ENCODE results near the gene CNOT6L. TPM values are rescaled to one million over a fixed set of nuclear protein-coding genes. Genes with fewer than 3 reads are reported as not detected.

Gene CNOT6L
- total and polyA plus RNA-seq, 4 donors: 4.4 to 17.7 (median 10.5) TPM

DNA sequence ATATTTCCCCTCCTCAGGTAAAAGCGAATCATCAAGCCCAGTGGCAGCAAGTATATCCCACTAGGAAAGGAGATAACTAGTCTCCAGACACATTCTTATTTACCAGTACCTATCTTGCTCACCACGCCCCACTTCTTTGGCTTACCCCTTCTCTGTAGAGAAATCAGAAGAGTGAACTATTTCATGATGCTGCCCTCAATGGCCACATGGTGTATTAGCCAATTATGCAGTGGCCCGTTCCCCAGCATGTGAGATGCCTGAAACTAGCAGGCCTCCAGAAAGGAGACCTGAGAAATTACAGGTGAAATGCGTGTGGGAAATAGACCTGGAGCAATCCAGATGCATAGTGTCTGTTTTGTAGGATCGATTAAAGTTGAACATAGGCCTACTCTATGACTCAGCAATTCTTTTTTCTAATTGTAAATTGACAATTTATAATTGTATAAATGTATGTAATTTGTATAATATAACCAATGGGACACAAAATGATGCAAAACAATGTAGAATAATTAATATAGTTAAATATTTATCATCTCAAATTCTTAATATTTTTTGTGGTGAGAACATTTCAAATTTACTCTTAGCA lies 126.2 kb downstream of the CNOT6L start:
- DNase-seq (ENCODE audit: low spot score): no peak
- no peak for TF ChIP-seq NR2F2 (IDR thresholded peaks at IDR 0.05)
- TF ChIP-seq YY1 (IDR thresholded peaks at IDR 0.05): no peak
- TF ChIP-seq RAD21 (IDR thresholded peaks at IDR 0.05): no peak
- TF ChIP-seq, protein P1, sequence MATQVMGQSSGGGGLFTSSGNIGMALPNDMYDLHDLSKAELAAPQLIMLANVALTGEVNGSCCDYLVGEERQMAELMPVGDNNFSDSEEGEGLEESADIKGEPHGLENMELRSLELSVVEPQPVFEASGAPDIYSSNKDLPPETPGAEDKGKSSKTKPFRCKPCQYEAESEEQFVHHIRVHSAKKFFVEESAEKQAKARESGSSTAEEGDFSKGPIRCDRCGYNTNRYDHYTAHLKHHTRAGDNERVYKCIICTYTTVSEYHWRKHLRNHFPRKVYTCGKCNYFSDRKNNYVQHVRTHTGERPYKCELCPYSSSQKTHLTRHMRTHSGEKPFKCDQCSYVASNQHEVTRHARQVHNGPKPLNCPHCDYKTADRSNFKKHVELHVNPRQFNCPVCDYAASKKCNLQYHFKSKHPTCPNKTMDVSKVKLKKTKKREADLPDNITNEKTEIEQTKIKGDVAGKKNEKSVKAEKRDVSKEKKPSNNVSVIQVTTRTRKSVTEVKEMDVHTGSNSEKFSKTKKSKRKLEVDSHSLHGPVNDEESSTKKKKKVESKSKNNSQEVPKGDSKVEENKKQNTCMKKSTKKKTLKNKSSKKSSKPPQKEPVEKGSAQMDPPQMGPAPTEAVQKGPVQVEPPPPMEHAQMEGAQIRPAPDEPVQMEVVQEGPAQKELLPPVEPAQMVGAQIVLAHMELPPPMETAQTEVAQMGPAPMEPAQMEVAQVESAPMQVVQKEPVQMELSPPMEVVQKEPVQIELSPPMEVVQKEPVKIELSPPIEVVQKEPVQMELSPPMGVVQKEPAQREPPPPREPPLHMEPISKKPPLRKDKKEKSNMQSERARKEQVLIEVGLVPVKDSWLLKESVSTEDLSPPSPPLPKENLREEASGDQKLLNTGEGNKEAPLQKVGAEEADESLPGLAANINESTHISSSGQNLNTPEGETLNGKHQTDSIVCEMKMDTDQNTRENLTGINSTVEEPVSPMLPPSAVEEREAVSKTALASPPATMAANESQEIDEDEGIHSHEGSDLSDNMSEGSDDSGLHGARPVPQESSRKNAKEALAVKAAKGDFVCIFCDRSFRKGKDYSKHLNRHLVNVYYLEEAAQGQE (IDR thresholded peaks at IDR 0.05): no peak
- no peak for TF ChIP-seq GABPA (IDR thresholded peaks at IDR 0.05 in 1 of 2, conservative IDR thresholded peaks at IDR 0.05 in 1 of 2)
- no peak for TF ChIP-seq TAF1 (conservative IDR thresholded peaks at IDR 0.05)
- TF ChIP-seq, protein P2, sequence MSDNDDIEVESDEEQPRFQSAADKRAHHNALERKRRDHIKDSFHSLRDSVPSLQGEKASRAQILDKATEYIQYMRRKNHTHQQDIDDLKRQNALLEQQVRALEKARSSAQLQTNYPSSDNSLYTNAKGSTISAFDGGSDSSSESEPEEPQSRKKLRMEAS (IDR thresholded peaks at IDR 0.05): no peak
- TF ChIP-seq FOXA2 (IDR thresholded peaks at IDR 0.05): no peak
- no peak for TF ChIP-seq HNF4G (IDR thresholded peaks at IDR 0.05)
- WGBS: 97% methylated on average over 5 of the region's 5 CpGs
- Histone ChIP-seq H3K27ac (ENCODE audit: low read depth in 1 of 2, low read length in 2 of 2) (no peak overlapping the region), H3K4me3 (ENCODE audit: low read depth in 1 of 3, low read length in 3 of 3) (no peak overlapping the region), H3K9me3 (ENCODE audit: control insufficient read depth in 4 of 4, low read length in 3 of 4) (no peaks in the 10 kb centered on the region), H3K36me3 (ENCODE audit: control insufficient read depth in 4 of 4, insufficient read depth in 3 of 4, low read depth in 1 of 4, low read length in 3 of 4) (no peaks in the 10 kb centered on the region), H3K27me3 (ENCODE audit: control insufficient read depth in 4 of 4, insufficient read depth in 4 of 4, low read length in 3 of 4) (no peaks in the 10 kb centered on the region), H3K4me1 (ENCODE audit: control insufficient read depth in 4 of 4, insufficient read depth in 4 of 4, low read length in 3 of 4) (peaks cover 0 to 5% (median 0%) of the 10 kb centered on the region in 4 donors), H3K9ac (ENCODE audit: low read depth in 1 of 2, low read length in 2 of 2) (no peak overlapping the region)

- Histone ChIP-seq H3K27me3 (ENCODE audit: control insufficient read depth in 4 of 4, insufficient read depth in 4 of 4, low read length in 3 of 4) (no peaks in the 10 kb centered on the region), H3K4me3 (ENCODE audit: low read depth in 1 of 3, low read length in 3 of 3) (no peak overlapping the region), H3K4me1 (ENCODE audit: control insufficient read depth in 4 of 4, insufficient read depth in 4 of 4, low read length in 3 of 4) (no peaks in the 10 kb centered on the region), H3K27ac (ENCODE audit: low read depth in 1 of 2, low read length in 2 of 2) (no peak overlapping the region), H3K9ac (ENCODE audit: low read depth in 1 of 2, low read length in 2 of 2) (no peak overlapping the region), H3K9me3 (ENCODE audit: control insufficient read depth in 4 of 4, low read length in 3 of 4) (no peaks in the 10 kb centered on the region), H3K36me3 (ENCODE audit: control insufficient read depth in 4 of 4, insufficient read depth in 3 of 4, low read depth in 1 of 4, low read length in 3 of 4) (no peaks in the 10 kb centered on the region)
- no peak for TF ChIP-seq YY1 (IDR thresholded peaks at IDR 0.05)
- TF ChIP-seq EGR1 (IDR thresholded peaks at IDR 0.05; ENCODE audit: low read depth in 2 of 2): no peak
- TF ChIP-seq, protein P1 (IDR thresholded peaks at IDR 0.05): no peak
- TF ChIP-seq, protein P2 (IDR thresholded peaks at IDR 0.05): no peak
- no peak for TF ChIP-seq ATF3 (IDR thresholded peaks at IDR 0.05)
- TF ChIP-seq, protein P3, sequence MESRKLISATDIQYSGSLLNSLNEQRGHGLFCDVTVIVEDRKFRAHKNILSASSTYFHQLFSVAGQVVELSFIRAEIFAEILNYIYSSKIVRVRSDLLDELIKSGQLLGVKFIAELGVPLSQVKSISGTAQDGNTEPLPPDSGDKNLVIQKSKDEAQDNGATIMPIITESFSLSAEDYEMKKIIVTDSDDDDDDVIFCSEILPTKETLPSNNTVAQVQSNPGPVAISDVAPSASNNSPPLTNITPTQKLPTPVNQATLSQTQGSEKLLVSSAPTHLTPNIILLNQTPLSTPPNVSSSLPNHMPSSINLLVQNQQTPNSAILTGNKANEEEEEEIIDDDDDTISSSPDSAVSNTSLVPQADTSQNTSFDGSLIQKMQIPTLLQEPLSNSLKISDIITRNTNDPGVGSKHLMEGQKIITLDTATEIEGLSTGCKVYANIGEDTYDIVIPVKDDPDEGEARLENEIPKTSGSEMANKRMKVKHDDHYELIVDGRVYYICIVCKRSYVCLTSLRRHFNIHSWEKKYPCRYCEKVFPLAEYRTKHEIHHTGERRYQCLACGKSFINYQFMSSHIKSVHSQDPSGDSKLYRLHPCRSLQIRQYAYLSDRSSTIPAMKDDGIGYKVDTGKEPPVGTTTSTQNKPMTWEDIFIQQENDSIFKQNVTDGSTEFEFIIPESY (IDR thresholded peaks at IDR 0.05): no peak
- TF ChIP-seq NR2F2 (IDR thresholded peaks at IDR 0.05): no peak
- no peak for TF ChIP-seq GABPA (IDR thresholded peaks at IDR 0.05 in 1 of 2, conservative IDR thresholded peaks at IDR 0.05 in 1 of 2)
- TF ChIP-seq HNF4G (IDR thresholded peaks at IDR 0.05): no peak
- no peak for TF ChIP-seq HNF4A (conservative IDR thresholded peaks at IDR 0.05)
- TF ChIP-seq FOXA2 (IDR thresholded peaks at IDR 0.05): no peak
- no peak for TF ChIP-seq SP1 (IDR thresholded peaks at IDR 0.05)
- no peak for TF ChIP-seq TAF1 (conservative IDR thresholded peaks at IDR 0.05)
- no peak for TF ChIP-seq RXRA (IDR thresholded peaks at IDR 0.05)
- TF ChIP-seq, protein P4, sequence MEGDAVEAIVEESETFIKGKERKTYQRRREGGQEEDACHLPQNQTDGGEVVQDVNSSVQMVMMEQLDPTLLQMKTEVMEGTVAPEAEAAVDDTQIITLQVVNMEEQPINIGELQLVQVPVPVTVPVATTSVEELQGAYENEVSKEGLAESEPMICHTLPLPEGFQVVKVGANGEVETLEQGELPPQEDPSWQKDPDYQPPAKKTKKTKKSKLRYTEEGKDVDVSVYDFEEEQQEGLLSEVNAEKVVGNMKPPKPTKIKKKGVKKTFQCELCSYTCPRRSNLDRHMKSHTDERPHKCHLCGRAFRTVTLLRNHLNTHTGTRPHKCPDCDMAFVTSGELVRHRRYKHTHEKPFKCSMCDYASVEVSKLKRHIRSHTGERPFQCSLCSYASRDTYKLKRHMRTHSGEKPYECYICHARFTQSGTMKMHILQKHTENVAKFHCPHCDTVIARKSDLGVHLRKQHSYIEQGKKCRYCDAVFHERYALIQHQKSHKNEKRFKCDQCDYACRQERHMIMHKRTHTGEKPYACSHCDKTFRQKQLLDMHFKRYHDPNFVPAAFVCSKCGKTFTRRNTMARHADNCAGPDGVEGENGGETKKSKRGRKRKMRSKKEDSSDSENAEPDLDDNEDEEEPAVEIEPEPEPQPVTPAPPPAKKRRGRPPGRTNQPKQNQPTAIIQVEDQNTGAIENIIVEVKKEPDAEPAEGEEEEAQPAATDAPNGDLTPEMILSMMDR (IDR thresholded peaks at IDR 0.05; ENCODE audit: low read depth, low read length, missing input control): no peak
- no peak for TF ChIP-seq RAD21 (IDR thresholded peaks at IDR 0.05)
- TF ChIP-seq JUND (IDR thresholded peaks at IDR 0.05): no peak
- DNase-seq (ENCODE audit: low spot score): no peak
- 94% methylated on average over 11 of the region's 11 CpGs for WGBS
Observed at GRCh38 chr4:77681792-77682191, 137.4 kb downstream of the CNOT6L start.

Data from liver (tissue), 9 donors.